CD4-positive, alpha-beta T cell treated with Interleukin-4 for 1 hour (primary cell): ENCODE results near the gene IL1B.
A peak's percentile ranks its signal among the peaks of the same experiment; 100 is the strongest.

ENCODE experiments used
- DNase-seq, 2 donors: peaks; one replicate each; pipeline ENCODE4 v3.0.0-alpha.2; 2020 to 2022

Gene IL1B

DNA sequence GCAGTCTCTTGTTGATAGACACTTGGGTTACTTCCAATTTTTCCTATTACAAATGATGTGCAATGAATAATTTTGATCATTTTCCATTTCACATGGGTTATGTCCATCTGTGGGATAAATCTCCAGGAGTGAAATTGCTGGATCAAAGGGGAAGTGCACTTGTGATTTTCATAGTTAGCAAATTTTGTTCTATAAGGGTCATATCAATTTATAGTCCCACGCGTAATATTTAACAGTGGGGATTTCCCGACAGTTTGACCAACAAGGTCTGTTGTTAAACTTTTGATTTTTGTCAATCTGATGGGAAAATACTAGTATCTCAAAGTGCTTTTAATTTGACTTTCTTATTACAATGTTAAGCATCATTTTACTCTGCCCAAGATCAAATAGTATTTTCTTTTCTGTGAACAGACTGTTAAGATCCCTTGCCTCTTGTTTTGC lies 8.3 kb downstream of the IL1B start:
- DNase-seq: no peak

DNA sequence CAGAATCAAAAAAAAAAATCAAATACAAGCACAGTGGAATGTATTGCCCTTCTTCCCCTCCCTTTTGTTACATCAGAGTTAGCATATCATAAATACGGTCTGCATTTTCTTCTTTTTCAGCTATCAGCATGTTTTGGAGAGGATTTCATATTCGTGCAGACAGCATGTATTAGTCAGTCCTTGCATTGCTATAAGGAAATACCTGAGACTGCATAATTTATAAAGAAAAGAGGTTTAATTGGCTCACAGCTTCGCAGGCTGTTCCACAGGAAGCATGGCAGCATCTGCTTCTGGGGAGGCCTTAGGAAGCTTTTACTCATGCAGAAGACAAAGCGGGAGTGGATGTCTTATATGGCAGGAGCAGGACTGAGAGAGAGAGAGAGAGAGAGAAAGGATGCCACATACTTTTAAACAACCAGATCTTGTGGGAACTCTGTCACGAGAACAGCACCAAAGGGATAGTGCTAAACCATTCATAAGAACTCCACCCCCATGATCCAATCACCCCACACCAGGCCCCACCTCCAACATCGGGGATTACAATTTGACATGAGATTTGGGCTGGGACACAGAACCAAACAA lies 8.9 kb downstream of the IL1B start:
- no peak for DNase-seq

DNA sequence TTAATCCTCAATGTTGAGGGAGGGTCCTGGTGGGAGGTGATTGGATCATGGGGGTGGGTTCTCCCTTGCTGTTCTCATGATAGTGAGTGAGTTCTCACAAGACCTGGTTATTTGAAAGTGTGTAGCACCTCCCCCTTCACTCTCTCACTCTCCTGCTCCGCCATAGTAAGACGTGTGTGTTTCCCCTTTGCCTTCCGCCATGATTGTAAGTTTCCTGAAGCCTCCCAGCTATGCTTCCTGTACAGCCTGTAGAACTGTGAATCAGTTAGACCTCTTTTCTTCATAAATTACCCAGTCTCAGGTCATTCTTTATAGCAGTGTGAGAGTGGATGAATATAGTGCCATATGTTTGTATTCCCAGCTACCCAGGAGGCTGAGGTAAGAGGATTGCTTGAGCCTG lies 9.6 kb downstream of the IL1B start:
- no peak for DNase-seq

DNA sequence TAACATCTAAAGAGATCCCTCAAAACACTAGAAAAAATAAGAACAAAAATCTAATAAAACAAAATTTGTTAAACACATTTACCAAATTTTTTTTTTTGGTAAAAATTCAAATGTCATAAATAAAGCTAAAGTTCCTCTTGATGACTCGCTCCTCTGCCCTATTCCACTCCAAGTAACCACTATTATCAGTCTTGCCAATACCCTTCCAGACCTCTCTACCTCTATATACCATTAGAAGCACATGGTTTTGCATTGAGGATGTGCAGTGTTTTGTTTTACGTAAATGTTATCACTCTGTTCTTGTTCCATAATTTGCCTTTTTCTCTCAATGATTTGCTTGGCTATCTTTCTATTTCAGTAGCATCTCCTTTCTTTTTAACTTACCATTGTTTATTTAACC lies 10.9 kb downstream of the IL1B start:
- no peak for DNase-seq

DNA sequence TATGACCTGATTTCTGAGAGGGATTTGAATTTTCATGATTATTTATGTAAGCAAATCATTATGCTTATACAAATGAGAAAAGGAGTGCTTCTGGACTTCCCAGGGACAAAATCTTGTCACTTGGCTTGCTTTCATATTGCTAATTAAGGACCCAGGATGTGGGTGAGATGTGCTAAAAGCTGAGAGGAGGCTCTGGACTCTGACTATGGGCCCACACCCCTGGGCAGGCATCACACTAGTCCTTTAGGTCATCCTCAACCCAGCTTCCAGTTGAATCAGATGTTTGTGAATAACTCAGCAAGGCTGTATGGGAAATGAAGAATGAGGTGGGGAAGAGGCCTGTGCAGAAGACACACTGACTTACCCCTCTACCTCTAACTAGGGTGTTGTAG lies 11.9 kb downstream of the IL1B start:
- DNase-seq: no peak

DNA sequence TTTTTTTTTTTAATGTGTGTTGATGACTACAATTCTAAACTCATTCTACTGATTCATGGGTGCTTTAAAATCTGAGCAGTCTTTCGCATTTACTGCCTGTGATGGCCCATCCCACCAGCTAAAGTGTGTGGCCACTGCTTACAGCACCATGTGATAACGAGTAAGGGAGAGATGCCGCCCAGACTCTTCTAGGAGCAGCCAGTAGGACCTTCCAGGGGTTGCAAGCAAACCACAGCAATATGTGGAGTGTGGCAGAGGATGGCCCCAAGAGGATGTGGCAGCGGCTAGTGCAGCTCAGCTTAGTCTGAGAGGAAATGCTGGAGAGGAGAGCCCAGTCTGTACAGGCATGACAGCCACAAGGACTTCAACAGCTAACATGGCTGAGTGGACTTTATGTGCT lies 14.9 kb downstream of the IL1B start:
- peak in 1 of 2 donors; percentile 6 for DNase-seq

DNA sequence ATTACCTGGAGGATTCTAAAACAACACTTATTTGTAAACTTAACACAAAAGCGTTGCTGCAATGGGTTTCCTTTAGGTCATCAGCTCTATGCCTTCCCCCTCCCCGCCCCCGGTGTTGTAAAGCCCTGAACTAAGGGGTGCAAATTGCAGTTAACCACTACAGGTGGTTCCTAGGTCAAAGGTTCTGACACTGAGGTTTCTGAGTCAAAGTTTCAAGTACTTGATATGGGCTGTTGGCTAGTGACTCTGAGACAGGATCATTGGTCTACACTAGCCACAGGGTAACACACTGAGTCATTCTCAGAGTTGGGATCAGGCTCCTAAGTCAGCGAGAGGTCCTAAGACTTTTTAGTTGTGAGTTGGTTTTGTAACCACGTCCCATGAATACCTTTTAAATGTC lies 15.4 kb downstream of the IL1B start:
- DNase-seq: no peak

DNA sequence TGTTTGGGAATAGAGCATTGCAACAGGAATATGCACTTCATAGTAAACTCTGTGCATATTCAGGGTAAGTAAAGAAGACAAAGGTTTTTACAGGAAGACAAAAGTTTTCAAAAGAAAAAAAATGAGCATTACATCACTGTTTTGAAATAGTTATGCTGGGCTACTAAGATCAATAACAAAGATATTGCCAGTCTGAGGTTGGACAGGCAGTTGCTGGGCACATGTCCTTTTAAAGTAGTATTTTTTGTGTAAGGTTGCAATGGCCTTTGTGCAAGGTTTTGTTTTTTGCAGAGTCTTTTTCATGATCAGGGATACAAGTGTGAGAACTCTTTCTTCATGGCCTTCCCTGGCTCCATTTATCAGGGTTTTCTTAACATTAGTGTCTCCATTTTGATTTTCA lies 16.2 kb downstream of the IL1B start:
- DNase-seq: no peak

DNA sequence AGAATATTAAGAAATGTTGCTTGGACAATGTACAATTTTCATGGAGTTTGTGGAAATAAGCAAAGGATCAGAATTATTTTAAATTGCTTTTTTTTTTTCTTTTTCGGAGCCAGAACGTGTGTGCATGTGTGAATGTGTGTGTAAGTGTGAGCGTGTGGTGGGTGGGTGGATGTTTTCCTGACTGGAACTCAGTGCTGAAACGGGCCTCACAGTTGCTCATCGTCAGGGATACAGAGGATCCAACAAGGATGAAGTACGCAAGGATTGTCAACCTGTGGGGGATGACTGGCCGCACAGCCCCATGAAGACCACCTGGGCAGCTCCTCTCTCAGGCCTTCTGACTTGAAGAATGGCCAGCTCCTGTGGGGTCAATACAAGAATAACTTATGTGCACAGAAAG lies 17.5 kb downstream of the IL1B start:
- DNase-seq: no peak

DNA sequence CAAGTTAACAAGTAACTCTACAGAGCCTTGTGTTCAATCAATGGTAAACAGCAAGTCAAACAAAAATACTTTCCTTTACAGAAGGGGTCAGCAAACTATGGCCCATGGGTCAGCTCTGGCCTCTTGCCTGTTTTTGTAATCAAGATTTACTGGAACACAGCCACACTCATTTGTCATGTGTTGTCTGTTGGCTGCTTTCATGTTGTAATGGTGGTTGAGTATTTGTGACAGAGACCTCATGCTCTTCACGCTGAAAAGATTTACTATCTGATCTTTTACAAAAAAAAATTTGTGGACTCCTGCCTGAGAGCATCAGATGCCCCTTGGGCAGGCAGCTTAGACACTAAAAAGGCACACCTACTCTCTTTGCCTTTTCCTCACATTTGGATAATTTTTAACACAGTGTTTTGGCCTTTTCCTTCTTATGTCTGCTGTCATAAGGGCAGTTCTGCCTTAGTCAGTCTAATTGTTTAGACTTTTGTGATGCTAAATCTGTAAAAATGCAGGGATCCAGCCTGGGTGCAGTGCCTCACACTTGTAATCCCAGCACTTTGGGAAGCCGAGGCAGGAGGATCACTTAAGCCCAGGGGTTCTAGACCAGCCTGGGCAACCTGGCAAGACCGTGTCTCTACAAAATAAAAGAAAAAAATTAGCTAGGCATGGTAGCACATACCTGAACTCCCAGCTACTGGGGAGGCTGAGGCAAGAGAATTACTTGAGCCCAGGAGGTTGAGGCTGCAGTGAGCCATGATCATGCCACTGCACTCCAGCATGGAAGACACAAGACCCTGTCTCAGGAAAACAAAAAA lies 18.3 kb downstream of the IL1B start:
- DNase-seq: no peak

DNA sequence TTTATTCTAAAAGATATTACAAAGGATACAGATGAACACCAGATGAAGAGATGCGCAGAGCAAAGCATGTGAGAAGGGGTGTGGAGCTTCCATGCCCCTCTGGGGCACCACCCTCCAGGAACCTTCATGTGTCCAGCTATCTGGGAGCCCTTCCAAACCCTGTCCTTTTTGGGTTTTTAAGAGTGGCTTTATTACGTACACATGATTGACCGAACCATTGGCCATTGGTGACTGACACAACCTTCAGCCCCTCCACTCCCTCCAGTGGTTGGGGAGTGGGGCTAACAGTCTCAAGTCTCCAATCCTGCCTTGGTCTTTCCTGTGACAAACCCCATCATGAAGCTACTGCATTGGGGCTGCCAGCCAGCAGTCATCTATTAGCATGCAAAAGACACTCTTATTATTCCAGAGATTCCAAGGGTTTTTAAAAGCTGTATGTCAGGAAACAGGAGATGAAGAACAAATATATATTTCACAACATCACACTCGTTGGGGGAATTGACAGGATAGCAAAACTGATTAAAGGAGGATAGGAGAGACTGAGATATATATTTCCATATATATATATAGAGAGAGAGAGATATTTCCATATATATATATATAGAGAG lies 19.4 kb downstream of the IL1B start:
- DNase-seq: no peak

DNA sequence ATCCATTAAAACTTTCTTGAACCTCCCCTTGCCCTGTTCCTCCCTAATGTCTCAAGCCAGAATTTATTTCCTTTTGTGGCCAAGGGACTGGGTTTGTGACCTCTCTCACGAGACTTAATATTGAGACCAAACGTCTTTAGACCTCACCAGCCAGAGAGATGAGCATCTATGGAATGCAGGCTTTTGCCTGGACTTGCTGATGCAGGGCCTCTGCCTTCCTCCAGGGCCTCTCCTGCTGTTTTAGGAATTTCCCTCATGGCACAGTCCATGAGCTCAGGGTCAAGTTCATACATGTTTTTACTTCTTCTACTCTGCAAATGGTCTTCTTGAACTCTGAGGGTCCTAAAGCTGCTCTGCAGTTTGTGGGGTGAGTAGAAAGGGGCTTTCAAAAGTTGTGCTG lies 22.3 kb downstream of the IL1B start:
- no peak for DNase-seq

DNA sequence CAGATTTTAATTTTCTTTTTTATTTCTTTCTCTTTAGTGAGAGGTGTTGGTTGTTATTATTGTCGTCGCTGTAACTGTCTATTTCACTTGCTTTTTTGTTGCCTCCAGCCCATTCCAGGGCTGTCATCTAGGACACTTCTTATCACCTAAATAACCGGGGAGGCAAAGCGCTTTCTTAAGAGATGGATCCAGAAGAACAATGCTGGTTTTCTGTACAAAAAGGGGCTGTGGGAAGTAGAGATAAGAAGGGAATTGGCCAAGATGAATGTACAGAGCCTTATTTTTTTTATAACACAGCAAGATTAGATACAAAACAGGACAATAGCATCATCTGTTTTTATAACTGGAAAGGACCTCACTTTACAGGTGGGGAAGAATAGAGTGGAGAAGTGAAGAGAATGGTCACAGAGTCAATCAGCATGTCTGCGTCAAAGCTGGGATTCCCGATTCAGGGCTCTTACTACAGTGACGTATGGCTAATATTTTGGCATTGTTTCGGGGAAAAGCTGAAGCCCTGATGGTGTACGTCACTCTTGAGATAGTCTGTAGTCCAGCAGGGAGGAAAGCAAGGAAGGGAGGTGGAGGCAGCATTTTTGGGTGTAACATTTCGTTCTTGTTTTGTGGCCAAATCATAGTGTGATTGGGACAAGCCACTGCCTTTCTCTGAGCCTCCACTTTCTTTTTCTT lies 23.2 kb downstream of the IL1B start:
- no peak for DNase-seq

DNA sequence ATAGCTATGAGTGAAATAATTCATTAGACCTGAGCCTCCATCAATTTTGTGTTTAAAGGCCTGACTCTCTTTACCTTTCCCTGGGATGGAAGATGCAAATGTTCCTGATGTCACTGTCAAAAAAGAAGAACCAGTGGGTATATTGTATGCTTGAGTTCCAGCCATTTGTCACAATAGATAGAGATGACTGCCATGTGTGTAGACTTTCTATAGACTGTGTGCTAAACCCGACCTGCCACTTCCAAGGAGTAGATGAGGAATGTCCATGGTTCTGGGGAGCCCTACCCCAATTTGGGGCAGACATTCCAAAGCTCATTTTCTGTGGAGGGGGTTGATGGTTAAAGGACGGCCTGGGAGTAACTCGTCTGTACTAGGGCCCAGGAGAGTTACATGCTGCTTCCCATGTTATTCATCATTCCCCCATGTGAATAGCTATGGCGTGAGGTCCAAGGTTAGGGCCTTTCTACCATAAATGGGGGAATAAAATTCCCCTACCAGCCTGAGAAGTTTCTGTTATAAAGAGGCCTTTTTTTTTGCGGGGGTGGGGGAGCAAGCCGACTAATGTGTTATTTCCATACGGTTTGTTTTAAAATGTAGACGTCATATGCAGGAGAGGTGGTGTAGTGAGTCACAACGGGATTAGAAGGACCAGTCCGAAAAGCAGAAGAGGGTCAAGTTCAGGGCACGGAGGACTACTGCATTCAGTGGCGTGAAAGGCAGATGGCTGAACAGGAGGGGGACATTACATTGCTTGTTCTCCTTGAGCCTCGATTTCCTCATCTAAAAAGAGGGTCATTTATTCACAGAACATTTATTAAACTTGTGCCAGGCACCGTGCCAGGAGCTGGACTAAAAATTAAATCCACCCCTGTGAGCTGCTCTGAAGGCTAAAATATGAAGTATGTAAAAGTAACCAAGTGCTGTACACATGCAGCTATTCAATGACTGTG lies 24.0 kb downstream of the IL1B start:
- no peak for DNase-seq

DNA sequence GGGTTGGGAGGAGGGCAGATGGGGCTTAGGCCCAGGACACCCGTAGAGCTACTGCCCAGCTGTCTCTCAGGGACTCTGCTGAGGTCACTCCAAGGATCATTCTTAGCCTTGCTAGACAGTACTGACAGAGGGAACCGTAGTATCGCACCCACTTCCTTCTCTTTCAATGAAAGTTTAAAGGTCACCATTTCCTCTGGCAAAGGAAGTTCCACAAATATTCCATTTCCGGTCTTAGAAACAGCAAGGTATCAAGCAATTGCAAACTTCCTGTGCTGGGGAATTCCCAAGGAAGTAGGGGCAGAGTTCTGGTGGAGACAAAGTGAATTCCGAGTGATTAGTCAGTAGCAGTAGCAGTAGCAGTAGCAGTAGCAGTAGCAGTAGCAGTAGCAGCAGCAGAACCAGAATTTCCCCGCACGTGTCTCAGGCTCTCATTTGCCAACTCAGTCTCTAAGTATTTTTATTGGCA lies 24.7 kb downstream of the IL1B start:
- DNase-seq: peak in 1 of 2 donors; percentile 58

DNA sequence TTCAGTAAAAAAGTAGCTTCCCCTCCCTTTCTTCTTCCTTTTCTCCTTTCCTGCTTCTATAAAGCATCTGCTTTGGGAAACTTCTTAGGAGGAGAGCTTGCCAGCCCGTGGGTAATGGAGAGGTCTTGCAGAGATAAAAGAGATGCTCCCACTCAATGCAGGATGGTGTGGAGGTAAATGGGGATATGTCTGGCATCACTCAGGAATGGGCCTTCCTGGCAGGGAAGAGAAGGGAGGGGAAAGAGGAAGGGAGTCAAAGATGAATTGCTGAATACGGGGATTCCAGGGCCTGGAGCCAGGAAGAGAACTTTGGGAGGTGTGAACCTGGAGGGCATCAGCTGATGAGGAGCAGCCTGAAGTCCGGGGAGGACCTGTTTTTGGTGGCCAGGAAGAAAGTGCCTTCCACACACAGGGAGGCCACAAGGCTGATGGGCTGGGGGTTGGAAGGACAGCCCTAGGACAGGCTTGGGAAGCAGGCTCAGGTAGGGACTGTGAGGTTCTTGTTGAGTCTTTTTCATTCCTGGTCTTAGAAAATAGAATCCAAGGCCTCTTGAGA lies 25.2 kb downstream of the IL1B start:
- DNase-seq: no peak

DNA sequence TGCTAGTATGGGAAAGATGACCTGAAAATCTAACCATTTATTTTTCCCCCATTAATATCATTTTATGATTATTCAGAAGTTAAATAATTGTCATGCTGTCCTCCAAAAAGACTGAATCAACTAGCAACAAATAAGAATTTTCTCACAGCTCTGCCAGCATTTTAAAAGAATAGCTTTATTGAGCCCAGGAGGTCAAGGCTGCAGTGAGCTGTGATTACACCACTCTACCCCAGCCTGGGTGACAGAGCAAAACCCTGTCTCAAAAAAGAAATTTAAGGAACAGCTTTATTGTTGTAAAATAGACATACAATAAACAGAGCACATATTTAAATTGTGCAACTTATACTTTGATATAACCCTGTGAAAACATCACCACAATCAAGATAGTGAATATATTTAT lies 27.5 kb downstream of the IL1B start:
- DNase-seq: no peak

DNA sequence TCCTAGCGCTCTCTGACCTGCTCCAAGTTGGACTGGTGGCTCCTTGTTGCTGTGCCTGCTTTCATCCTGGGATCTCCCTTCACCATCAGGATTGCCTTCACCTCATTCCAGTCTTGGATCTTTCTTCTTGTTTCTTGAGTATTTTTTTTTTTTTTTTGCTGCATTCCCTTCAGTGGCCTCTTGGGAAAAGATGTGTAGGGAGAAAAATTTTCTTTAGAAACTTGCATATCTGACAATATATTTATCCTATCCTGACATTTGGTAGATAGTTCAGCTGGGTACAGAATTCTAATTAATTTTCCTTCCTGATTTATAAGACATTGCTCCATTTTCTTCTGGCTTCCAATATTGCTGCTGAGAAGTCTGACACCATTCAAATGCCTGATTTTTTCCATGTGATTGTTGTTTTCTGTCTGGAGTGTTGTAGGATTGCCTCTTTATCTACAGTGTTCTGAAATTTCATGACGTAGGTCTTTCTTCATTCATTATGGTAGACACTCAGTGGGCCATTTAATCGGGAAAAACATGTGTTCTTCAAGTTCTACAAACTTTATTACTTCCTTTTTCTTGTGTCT lies 29.3 kb downstream of the IL1B start:
- no peak for DNase-seq

DNA sequence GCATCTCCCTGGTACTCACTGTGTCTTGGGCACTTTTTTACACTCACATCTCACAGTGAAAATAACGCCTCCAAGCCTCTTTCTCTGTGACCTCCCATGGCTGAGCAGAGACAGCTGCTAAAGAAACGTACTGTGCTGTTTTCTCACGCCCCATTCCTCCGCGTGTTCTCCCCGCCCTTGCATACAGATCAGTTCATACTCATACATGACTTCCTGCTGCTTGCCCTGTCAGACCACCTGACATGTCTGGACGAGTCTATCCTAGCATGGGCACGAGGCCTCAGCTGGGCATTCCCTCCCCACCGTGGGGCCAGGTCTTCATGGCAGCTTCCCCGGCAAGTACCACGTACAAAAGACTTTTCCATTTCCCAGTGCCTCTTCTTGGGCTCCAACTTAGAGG lies 31.0 kb downstream of the IL1B start:
- no peak for DNase-seq

DNA sequence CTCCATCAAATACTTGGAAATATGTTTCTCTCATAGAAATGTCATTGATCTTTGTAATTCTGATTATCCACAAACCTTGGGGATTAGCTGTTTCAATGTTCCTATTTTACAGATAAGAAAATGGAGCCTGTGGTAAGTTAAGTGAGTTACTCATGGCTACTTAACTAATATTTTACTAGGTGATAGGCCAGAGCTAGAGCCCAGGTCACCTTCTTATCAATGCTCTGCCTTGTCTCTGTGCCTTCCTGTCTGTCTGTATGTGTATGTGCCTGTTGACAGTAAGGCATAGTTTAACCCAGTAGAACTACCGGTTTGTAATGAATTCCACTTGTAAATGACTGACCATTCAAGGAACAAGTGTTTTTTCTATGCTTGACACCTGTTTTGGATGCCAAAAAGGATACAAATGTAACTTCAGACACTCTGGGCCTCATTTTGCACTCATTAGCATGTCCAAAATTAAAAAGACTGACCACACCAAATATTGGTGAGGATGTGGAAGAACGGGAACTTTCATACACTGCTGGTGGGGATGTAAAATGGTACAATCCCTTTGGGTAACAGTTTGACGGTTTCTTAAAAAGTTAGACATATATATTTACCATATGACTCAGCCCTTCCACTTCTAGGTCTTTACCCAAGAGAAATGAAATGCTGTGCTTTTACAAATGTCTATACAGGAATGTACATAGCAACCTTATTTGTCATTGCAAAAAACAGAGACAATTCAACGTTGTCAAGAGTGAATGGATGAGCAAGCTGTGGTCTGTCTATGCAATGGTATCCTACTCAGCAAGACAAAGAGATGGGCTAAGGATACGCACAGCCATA lies 32.7 kb downstream of the IL1B start:
- DNase-seq: no peak
